GM19035 (cell line): ENCODE results near the gene FOXJ3.

Source experiments
- ATAC-seq: cut with Tn5 transposase; IDR thresholded peaks from one replicate; pipeline ENCODE4 v1.9.1; 2021; ENCODE audit not compliant: unreplicated experiment

The FOXJ3 gene

DNA sequence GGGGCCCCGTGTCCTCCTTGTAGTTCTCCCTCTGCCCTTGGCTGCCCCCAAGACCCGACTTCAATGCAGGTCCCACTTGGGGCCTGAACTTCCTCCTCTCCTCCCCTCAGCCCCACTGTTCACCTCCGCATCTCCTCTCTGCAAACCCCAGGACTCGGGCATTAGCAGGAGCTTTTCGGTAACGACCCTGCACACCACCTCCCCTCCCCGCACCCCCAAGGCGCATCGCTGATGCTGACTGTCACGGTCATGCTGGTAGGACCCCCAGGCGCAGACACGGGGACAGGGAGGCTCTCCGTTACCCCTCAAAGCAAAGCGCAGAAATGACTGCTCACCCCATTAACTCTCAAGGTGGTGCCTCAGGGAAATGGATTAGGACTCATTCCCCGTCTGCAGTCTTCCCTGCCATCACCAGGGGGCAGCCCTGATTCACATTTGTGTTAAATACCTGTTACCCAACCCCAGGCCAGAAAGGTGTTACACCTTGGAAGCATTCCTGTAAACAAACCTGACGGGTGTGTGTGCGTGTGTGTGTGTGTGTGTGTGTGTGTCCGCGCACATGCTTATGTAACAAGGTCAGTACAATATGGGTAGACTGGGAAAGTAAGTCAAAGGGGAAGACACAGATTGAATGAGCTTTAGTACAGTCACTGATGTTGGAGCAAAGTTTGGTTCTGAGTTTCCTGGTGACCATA lies 188.3 kb downstream of the FOXJ3 start:
- ATAC-seq: no peak

- no peak for ATAC-seq
Observed at GRCh38 chr1:42145764-42146625, 189.0 kb downstream of the FOXJ3 start.

GRCh38 chr1:42145389-42145716 lies 189.7 kb downstream of the FOXJ3 start:
- no peak for ATAC-seq

DNA sequence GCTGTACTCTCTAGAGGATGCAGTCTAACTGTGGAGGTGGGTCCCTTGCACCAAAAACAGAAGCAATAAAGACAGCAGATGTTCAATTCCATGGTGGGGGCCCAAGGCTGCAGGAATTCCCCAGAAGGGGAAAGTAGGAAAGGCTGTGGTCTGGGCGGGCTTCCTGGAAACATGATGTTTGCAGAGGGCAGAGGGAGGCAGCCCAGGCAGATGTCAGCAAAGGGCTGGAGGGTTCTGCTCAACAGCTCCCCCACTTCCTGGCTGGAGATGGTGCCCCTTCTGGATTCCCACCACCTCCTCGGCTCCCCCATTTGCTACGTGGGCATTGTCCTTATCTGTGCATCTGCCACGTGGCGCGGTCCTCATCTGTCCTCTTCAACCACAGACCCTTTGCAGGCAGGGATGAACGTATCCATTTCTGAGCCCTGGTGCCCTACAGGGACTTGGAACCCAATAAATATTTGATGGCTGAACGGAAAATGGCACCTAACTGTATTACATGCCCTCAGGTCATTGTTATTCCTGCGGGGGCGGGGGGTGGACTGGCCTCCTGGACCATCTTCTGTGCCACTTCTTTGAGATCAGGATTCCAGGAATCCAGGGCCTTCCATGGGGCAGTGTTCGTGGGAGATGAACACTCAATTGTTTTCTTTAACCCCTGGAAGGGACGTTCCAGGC lies 190.2 kb downstream of the FOXJ3 start:
- no peak for ATAC-seq

GRCh38 chr1:42143896-42144710 lies 190.9 kb downstream of the FOXJ3 start:
- no peak for ATAC-seq

DNA sequence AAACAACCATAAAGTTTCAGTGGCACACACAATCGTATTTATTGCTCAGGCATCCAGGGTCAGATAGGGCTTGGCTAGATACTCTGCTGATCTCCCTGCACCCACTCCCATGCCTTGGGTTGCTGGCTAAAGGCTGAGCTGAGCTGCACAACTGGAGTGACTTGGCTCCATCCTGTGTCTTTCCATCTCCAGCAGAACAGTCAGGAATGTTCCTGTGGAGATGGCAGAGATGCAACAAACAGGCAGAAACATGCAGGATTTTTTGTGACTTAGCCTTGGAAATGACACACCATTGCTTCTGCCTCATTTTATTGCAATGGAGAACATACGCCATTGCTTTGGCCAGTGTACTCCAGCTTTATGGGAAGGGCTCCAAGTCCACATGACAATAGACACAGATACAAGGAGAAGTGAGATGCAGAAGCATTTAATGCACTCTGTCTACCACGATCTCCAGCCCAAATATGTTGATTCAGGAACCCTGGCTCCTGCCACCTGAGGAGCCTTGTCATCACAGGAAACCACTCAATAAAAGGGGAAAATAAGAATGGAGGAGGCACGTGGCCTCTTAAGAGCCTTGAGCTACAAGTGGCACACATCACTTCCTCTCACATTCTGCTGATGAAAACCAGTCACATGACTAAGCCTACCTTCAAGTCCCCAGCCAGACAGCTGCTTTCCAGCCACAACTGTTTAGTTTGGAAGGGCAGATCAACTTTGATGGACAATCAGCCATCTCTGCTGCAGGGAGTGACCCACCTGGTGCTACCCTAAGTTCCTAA lies 191.9 kb downstream of the FOXJ3 start:
- ATAC-seq: no peak

GRCh38 chr1:42141978-42142377 lies 193.1 kb downstream of the FOXJ3 start:
- ATAC-seq: no peak

DNA sequence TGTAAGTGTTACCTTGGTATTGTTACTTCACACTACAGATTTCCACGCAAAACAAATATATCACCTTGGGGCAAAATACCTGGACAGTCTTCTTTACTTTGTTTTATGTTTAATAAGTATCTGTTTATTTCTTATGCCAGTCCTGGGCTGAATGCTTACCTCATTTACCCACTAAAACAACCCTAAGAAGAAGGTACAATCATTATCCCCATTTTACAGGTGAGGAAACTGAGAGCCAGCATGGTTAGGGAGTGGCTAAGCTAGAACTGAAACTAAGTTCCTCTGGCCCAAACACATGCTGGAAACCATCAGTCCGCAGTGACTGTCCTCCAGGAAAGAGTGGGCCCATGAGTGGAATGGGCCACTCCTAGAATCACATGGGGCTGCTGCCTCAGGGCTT lies 194.8 kb downstream of the FOXJ3 start:
- ATAC-seq: no peak

DNA sequence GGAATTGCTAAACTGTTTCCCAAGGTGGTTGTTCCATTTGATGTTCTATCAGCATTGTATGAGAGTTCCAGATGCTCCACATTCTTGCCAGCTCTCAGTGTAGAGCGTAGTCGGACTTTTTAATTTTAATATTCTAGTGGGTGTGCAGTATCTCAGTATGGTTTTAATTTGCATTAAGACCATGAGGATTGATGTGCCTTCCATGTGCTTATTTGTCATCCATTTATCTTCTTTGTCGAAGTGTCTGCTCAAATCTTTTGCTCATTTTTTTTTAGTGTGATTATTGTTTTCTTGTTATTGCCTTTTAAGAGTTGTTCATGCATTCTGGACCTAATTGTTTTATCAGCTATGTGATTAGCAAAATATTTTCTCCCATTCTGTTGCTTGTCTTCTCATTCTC lies 195.6 kb downstream of the FOXJ3 start:
- ATAC-seq: no peak

- ATAC-seq: no peak
Observed at GRCh38 chr1:42138586-42138985, 196.4 kb downstream of the FOXJ3 start.

- no peak for ATAC-seq
Observed at GRCh38 chr1:42137766-42138165, 197.3 kb downstream of the FOXJ3 start.

GRCh38 chr1:42136466-42136865 lies 198.6 kb downstream of the FOXJ3 start:
- no peak for ATAC-seq

- ATAC-seq: no peak
Observed at GRCh38 chr1:42135426-42135825, 199.6 kb downstream of the FOXJ3 start.

GRCh38 chr1:42133809-42134526 lies 201.1 kb downstream of the FOXJ3 start:
- ATAC-seq: no peak

- no peak for ATAC-seq
Observed at GRCh38 chr1:42133390-42133789, 201.6 kb downstream of the FOXJ3 start.

DNA sequence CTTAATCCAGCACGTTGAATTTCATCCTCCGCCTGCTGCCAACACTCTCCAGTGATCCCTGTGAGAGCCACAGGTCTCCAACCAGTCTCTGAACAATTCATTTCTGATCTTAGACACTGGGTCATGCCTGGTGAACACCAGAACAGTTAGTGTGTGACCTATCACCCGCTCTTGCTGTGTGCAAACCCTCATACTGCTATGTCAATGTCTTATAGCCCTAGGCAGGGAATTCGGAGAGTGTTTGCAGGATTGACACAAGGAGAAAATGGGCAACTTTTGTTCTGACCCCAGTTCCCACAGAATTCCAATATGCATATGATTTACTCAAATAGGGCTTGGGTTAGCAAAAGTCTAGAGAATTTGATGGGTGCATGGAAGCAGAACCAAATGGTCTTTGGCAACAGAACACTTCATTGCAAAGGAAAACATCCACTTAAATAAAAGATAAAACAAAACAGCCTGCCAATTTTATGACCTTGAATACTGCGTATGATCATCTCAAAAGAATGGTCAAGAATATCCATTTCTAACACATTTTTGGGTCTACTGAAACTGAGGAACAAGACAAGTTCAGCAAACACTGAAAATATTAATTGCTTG lies 204.9 kb downstream of the FOXJ3 start:
- no peak for ATAC-seq

- no peak for ATAC-seq
Observed at GRCh38 chr1:42128964-42129363, 206.1 kb downstream of the FOXJ3 start.

GRCh38 chr1:42128499-42128898 lies 206.5 kb downstream of the FOXJ3 start:
- ATAC-seq: no peak

DNA sequence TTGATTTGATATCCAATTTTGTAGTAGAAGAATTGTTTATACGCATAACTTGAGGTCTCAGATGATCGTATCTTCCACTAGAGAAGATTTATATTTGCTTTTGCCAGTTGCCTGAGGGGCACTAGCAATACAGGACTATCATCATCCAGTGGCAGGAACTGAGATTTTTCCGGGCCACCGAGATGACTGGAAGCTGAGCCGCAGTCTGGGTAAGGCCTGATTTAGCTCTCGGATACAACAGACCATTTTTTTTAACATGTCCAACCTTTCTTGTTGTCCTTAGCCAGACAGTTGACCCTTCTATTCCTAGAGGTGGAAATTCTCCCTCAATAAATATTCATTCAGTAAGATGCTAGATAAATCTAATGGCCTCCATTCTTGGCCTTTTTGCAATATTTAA lies 207.3 kb downstream of the FOXJ3 start:
- ATAC-seq: no peak
